GM04503 (cell line): ENCODE data around the gene RMI1.
"Not testable (repeated sequence)": the region's sequence is repeated elsewhere in the genome, so short reads cannot be mapped to it uniquely, and the experiment has no call there.

Experiments used
- DNase-seq: peaks from one replicate; pipeline ENCODE4 v3.0.0-alpha.2; 2012; ENCODE audit warnings: low read depth

Gene RMI1

GRCh38 chr9:84007662-84008061, 27.1 kb downstream of the RMI1 start:
- no peak for DNase-seq

DNA sequence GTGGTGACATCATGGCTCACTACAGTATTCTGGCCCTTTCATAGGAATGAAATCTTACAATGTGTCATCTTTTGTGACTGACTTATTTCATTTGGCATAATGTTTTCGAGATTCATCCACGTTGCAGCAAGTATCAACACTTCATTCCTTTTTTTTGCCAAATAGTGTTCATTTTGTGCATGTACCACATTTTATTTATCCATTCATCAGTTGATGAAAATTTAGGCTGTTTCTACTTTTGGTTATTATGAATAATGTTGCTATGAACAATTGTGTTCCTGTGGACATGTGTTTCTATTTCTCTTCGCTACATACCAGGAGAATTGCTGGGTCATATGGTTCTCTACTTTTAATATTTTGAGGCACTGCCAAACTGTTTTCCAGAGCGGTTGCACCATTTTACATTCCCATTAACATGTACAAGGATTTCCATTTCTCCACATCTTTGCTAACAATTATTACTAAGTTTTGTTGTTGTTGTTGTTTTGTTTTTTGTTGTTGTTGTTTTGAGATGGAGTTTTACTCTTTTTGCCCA, 43.5 kb downstream of the RMI1 start:
- DNase-seq = peak; percentile 28

GRCh38 chr9:84027201-84027600, 46.6 kb downstream of the RMI1 start:
- no peak for DNase-seq

DNA sequence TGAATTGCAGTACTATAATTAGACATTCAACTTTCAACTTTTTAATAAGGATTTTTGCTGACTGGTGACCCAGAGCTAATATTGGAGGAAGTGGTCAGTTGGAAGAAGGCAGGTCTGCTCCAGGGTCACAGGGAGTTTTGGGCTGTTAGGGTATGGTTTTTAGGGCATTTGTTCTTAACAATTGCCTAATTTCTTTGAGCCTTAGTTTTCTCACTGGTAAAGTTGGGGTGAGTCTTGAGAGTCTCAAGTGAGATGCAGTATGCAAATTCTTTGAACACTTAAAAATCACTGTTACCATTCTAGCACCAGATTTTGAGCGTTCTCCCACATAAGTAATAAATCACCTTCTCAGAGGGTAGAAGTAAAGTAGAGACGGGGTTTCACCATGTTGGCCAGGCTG, 50.9 kb downstream of the RMI1 start:
- DNase-seq = no peak

DNA sequence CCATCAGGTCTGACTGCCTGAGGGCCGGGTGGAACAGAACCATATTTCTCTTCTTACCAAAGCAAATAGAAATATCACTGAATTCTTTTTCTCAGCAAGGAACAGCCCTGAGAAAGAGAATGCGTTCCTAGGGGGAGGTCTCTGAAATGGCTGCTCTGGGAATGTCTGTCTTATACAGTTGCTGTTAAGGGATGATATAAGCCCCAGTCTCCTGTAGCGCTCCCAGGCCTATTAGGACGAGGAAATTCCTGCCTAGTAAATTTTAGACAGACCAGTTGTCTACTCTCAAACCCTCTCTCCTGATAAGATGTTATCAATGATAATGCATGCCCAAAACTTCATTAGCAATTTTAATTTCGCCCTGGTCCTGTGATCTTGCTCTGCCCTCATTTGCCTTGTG, 61.3 kb downstream of the RMI1 start:
- not testable (repeated sequence) for DNase-seq

DNA sequence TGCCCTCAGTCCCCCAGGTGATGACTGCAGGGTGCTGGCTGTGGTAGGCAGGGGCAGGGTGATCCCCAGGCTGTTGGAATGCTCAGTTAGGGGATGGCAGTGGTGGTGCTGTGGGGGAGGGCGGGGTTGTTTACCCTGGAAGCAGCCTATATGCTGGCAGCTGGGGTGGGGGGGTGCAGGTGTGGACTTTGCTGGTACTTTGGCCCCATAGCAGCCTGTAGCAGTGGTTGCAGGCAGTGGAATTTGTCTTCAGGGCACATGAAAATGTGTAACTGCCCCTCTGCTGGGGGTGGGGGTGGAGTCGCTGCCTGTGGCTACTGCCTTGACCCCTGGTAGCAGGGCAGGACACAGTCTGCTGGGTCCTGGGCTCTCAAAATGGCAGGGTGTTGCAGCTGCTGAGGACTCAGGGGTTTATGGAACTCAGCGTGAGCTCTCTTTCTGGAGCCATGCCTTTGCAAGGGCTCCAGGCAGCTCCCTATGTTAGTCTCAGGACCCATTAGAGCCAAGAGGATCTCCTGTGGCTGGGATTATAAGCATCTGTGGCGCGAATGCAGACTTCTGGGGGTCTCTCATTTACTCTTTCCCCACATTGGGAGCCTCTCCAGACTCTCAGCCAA, 65.0 kb downstream of the RMI1 start:
- DNase-seq = no peak
